ENCODE results near the gene NFATC3. TPM values are rescaled to one million over a fixed set of nuclear protein-coding genes. Genes with fewer than 3 reads are reported as not detected.

Gene NFATC3
- total RNA-seq, 2 experiments from 2014 or later: 166 to 169 TPM

- POLR2A ChIA-PET: interaction anchor here (0.9 to 1.5 kb wide), 2 partner anchors 12 to 20 kb away, joined by 3 to 6 read pairs; partner anchors contain the start of gene SLC7A6
- peaks cover 16% of the 10 kb centered on the region for H3K36me3 Mint-ChIP-seq (ENCODE audit: low read depth)
- no peak overlapping the region for H3K4me3 Mint-ChIP-seq
- CTCF ChIA-PET: interaction anchor here (1.1 to 7.6 kb wide), 5 partner anchors 10 to 258 kb away, joined by 3 to 67 read pairs (median 4); partner anchors contain the start of gene SLC7A6
- DNase-seq (no peak), ATAC-seq (no peak)
- H3K4me1 Mint-ChIP-seq (ENCODE audit: low read depth): peaks cover 5% of the 10 kb centered on the region
- no peak overlapping the region for H3K27ac Mint-ChIP-seq
- no peaks in the 10 kb centered on the region for H3K9me3 Mint-ChIP-seq (ENCODE audit: insufficient read depth)
- no peaks in the 10 kb centered on the region for H3K27me3 Mint-ChIP-seq (ENCODE audit: low read depth)
Measured at GRCh38 chr16:68252383-68252782, 167.2 kb downstream of the NFATC3 start.

GRCh38 chr16:68253721-68254120, 168.6 kb downstream of the NFATC3 start:
- Mint-ChIP-seq H3K4me1 (ENCODE audit: low read depth) (peaks cover 4% of the 10 kb centered on the region), H3K9me3 (ENCODE audit: insufficient read depth) (no peaks in the 10 kb centered on the region), H3K36me3 (ENCODE audit: low read depth) (peaks cover 16% of the 10 kb centered on the region), H3K27ac (no peak overlapping the region), H3K4me3 (no peak overlapping the region), H3K27me3 (ENCODE audit: low read depth) (no peaks in the 10 kb centered on the region)
- ATAC-seq (no peak), DNase-seq (no peak)
- ChIA-PET CTCF (interaction anchor here (2.3 to 7.6 kb wide), 2 partner anchors 9 to 75 kb away, joined by 11 to 67 read pairs; partner anchors contain the start of gene SLC7A6), POLR2A (interaction anchor here (1.5 kb wide), 1 partner anchor 9 kb away, joined by 3 read pairs; the partner anchor contains the start of gene PLA2G15)

GRCh38 chr16:68255712-68256111, 170.5 kb downstream of the NFATC3 start:
- Mint-ChIP-seq H3K9me3 (ENCODE audit: insufficient read depth) (no peaks in the 10 kb centered on the region), H3K4me1 (ENCODE audit: low read depth) (peaks cover 4% of the 10 kb centered on the region), H3K36me3 (ENCODE audit: low read depth) (peaks cover 18% of the 10 kb centered on the region), H3K4me3 (no peak overlapping the region), H3K27me3 (ENCODE audit: low read depth) (no peaks in the 10 kb centered on the region), H3K27ac (no peak overlapping the region)
- ChIA-PET CTCF (interaction anchor here (2.3 kb wide), 1 partner anchor 73 kb away, joined by 11 read pairs; no protein-coding TSS in a partner anchor), POLR2A (no interaction called here)
- no peak for ATAC-seq
- DNase-seq: no peak

GRCh38 chr16:68257251-68257905, 172.2 kb downstream of the NFATC3 start:
- CTCF ChIA-PET: interaction anchor here (1.3 to 9.4 kb wide), 4 partner anchors 16 to 164 kb away, joined by 3 to 544 read pairs (median 4); no protein-coding TSS in a partner anchor
- DNase-seq: no peak
- Mint-ChIP-seq H3K27ac (peak overlapping the region; percentile 7), H3K9me3 (ENCODE audit: insufficient read depth) (no peaks in the 10 kb centered on the region), H3K36me3 (ENCODE audit: low read depth) (peaks cover 10% of the 10 kb centered on the region), H3K4me3 (no peak overlapping the region), H3K27me3 (ENCODE audit: low read depth) (no peaks in the 10 kb centered on the region), H3K4me1 (ENCODE audit: low read depth) (peaks cover 12% of the 10 kb centered on the region)
- ATAC-seq: no peak
- POLR2A ChIA-PET: interaction anchor here (0.6 to 1.3 kb wide), 2 partner anchors 21 to 46 kb away, joined by 3 to 4 read pairs; no protein-coding TSS in a partner anchor

GRCh38 chr16:68257906-68258800, 173.0 kb downstream of the NFATC3 start:
- ATAC-seq (no peak), DNase-seq (no peak)
- H3K27me3 Mint-ChIP-seq (ENCODE audit: low read depth): no peaks in the 10 kb centered on the region
- no peak overlapping the region for H3K4me3 Mint-ChIP-seq
- no peak overlapping the region for H3K27ac Mint-ChIP-seq
- H3K4me1 Mint-ChIP-seq (ENCODE audit: low read depth): peaks cover 14% of the 10 kb centered on the region
- POLR2A ChIA-PET: interaction anchor here (0.6 to 1.3 kb wide), 2 partner anchors 21 to 62 kb away, joined by 3 read pairs; no protein-coding TSS in a partner anchor
- H3K36me3 Mint-ChIP-seq (ENCODE audit: low read depth): peaks cover 10% of the 10 kb centered on the region
- CTCF ChIA-PET: interaction anchor here (1.1 to 9.4 kb wide), 5 partner anchors 16 to 165 kb away, joined by 3 to 544 read pairs (median 3); partner anchors contain the start of genes PRMT7 and SLC7A6OS
- no peaks in the 10 kb centered on the region for H3K9me3 Mint-ChIP-seq (ENCODE audit: insufficient read depth)

- no peak overlapping the region for H3K27ac Mint-ChIP-seq
- no peaks in the 10 kb centered on the region for H3K9me3 Mint-ChIP-seq (ENCODE audit: insufficient read depth)
- H3K36me3 Mint-ChIP-seq (ENCODE audit: low read depth): peaks cover 10% of the 10 kb centered on the region
- DNase-seq (no peak), ATAC-seq (no peak)
- POLR2A ChIA-PET: interaction anchor here (0.6 kb wide), 1 partner anchor 61 kb away, joined by 3 read pairs; no protein-coding TSS in a partner anchor
- no peaks in the 10 kb centered on the region for H3K27me3 Mint-ChIP-seq (ENCODE audit: low read depth)
- CTCF ChIA-PET: interaction anchor here (0.7 to 9.4 kb wide), 5 partner anchors 51 to 251 kb away, joined by 3 to 544 read pairs (median 3); partner anchors contain the start of genes PRMT7 and SLC7A6OS
- no peak overlapping the region for H3K4me3 Mint-ChIP-seq
- H3K4me1 Mint-ChIP-seq (ENCODE audit: low read depth): peaks cover 22% of the 10 kb centered on the region
Measured at GRCh38 chr16:68259007-68259825, 174.0 kb downstream of the NFATC3 start.

GRCh38 chr16:68263559-68264127, 178.5 kb downstream of the NFATC3 start:
- peaks cover 47% of the 10 kb centered on the region for H3K4me1 Mint-ChIP-seq (ENCODE audit: low read depth)
- no peaks in the 10 kb centered on the region for H3K9me3 Mint-ChIP-seq (ENCODE audit: insufficient read depth)
- peak overlapping the region; percentile 93 for H3K4me3 Mint-ChIP-seq
- peak overlapping the region; percentile 98 for H3K27ac Mint-ChIP-seq
- H3K36me3 Mint-ChIP-seq (ENCODE audit: low read depth): peaks cover 18% of the 10 kb centered on the region
- H3K27me3 Mint-ChIP-seq (ENCODE audit: low read depth): no peaks in the 10 kb centered on the region
- POLR2A ChIA-PET: interaction anchor here (1.0 to 6.0 kb wide), 14 partner anchors 9 to 64 kb away, joined by 3 to 55 read pairs (median 6); partner anchors contain the start of genes PLA2G15, PRMT7 and SLC7A6OS
- no peak for ATAC-seq
- no peak for DNase-seq
- CTCF ChIA-PET: interaction anchor here (1.0 to 9.4 kb wide), 23 partner anchors 10 to 783 kb away, joined by 3 to 544 read pairs (median 5); partner anchors contain the start of genes ATP6V0D1, ESRP2, PLA2G15 and PRMT7

- POLR2A ChIA-PET: interaction anchor here (1.0 to 6.0 kb wide), 13 partner anchors 8 to 64 kb away, joined by 3 to 55 read pairs (median 6); partner anchors contain the start of genes PLA2G15, PRMT7 and SLC7A6OS
Measured at GRCh38 chr16:68264128-68265077, 179.2 kb downstream of the NFATC3 start, which contains the start of gene SLC7A6. SLC7A6 (plus strand) TSS chr16:68264526; CDS start chr16:68274727, 10,201 bp downstream.

GRCh38 chr16:68265078-68265920, 180.1 kb downstream of the NFATC3 start:
- Mint-ChIP-seq H3K4me3 (peak overlapping the region; percentile 93), H3K27ac (peak overlapping the region; percentile 99), H3K4me1 (ENCODE audit: low read depth) (peaks cover 62% of the 10 kb centered on the region), H3K36me3 (ENCODE audit: low read depth) (peaks cover 28% of the 10 kb centered on the region), H3K27me3 (ENCODE audit: low read depth) (no peaks in the 10 kb centered on the region), H3K9me3 (ENCODE audit: insufficient read depth) (no peaks in the 10 kb centered on the region)
- ChIA-PET POLR2A (interaction anchor here (2.0 to 6.0 kb wide), 4 partner anchors 20 to 45 kb away, joined by 6 to 55 read pairs (median 27); partner anchors contain the start of genes PLA2G15, PRMT7 and SLC7A6OS), CTCF (interaction anchor here (1.5 to 9.4 kb wide), 5 partner anchors 14 to 78 kb away, joined by 5 to 544 read pairs (median 67); no protein-coding TSS in a partner anchor)
- peak; percentile 61 for DNase-seq
- ATAC-seq: peak; percentile 10

More at GRCh38 chr16:68264128-68265077, 179.2 kb downstream of the NFATC3 start, which contains the start of gene SLC7A6:
- Mint-ChIP-seq H3K27ac (peak within 1 kb of the TSS; percentile 99), H3K9me3 (ENCODE audit: insufficient read depth) (no peaks in the 10 kb centered on the region), H3K4me3 (peak within 1 kb of the TSS; percentile 93), H3K4me1 (ENCODE audit: low read depth) (peaks cover 53% of the 10 kb centered on the region), H3K27me3 (ENCODE audit: low read depth) (no peaks in the 10 kb centered on the region), H3K36me3 (ENCODE audit: low read depth) (peaks cover 24% of the 10 kb centered on the region)
- CTCF ChIA-PET: interaction anchor here (1.0 to 9.4 kb wide), 23 partner anchors 10 to 784 kb away, joined by 3 to 544 read pairs (median 5); partner anchors contain the start of genes ATP6V0D1, ESRP2, PLA2G15 and PRMT7
- DNase-seq (peak; percentile 85), ATAC-seq (peak; percentile 71)

Measured in activated CD8-positive, alpha-beta T cell treated with anti-CD3 and anti-CD28 coated beads, Interleukin-2, amount 10 ng/mL, durations not matched to agents 7 days and 5 days (primary cell).